Activated CD4-positive, alpha-beta T cell treated with anti-CD3 and anti-CD28 coated beads for 4 hours (primary cell): ENCODE data around the gene SOCS3.

Source experiments
- DNase-seq, 2 donors: peaks; one replicate each; pipeline ENCODE4 v3.0.0-alpha.2; 2020

Gene SOCS3

GRCh38 chr17:78390241-78391050 is 30.6 kb upstream of the SOCS3 start:
- DNase-seq = no peak

- no peak for DNase-seq
Observed at GRCh38 chr17:78387977-78388941, 28.4 kb upstream of the SOCS3 start.

GRCh38 chr17:78384479-78385175 is 24.8 kb upstream of the SOCS3 start:
- no peak for DNase-seq

- peak; percentile 52 to 59 for DNase-seq
Observed at GRCh38 chr17:78383725-78384471, 24.0 kb upstream of the SOCS3 start.

- peak; percentile 60 to 62 for DNase-seq
Observed at GRCh38 chr17:78381601-78382232, 21.8 kb upstream of the SOCS3 start.

- no peak for DNase-seq
Observed at GRCh38 chr17:78380370-78380769, 20.5 kb upstream of the SOCS3 start.

GRCh38 chr17:78379131-78379491 is 19.2 kb upstream of the SOCS3 start:
- DNase-seq = no peak

- DNase-seq = peak; percentile 78 to 82
Observed at GRCh38 chr17:78378225-78379130, 18.6 kb upstream of the SOCS3 start, which contains the start of gene PGS1. TSS of gene PGS1 (plus strand) at chr17:78378649. CDS start at chr17:78378666, 17 bp downstream.

- no peak for DNase-seq
Observed at GRCh38 chr17:78377858-78378224, 18.0 kb upstream of the SOCS3 start.

- no peak for DNase-seq
Observed at GRCh38 chr17:78376161-78376560, 16.3 kb upstream of the SOCS3 start.

- no peak for DNase-seq
Observed at GRCh38 chr17:78375401-78376151, 15.7 kb upstream of the SOCS3 start.

GRCh38 chr17:78374631-78375274 is 14.9 kb upstream of the SOCS3 start:
- DNase-seq = no peak

GRCh38 chr17:78374189-78374588 is 14.3 kb upstream of the SOCS3 start:
- DNase-seq = no peak

GRCh38 chr17:78372841-78373240 is 13.0 kb upstream of the SOCS3 start:
- DNase-seq = no peak

- no peak for DNase-seq
Observed at GRCh38 chr17:78371056-78371455, 11.2 kb upstream of the SOCS3 start.

GRCh38 chr17:78369791-78370381 is 10.0 kb upstream of the SOCS3 start:
- no peak for DNase-seq

- DNase-seq = no peak
Observed at GRCh38 chr17:78368854-78369495, 9.1 kb upstream of the SOCS3 start.

GRCh38 chr17:78368348-78368747 is 8.5 kb upstream of the SOCS3 start:
- no peak for DNase-seq

- DNase-seq = no peak
Observed at GRCh38 chr17:78367193-78367592, 7.3 kb upstream of the SOCS3 start.
